ENCODE data around the gene NDC1. TPM values are rescaled to one million over a fixed set of nuclear protein-coding genes. Genes with fewer than 3 reads are reported as not detected.

Gene NDC1
- total RNA-seq, 1 donor from 2014 or later, result 14.8 TPM

- H3K4me1 ChIP-seq (ENCODE audit: insufficient read depth, low read length), result no peaks in the 10 kb centered on the region
- H3K4me2 ChIP-seq (ENCODE audit: low read length), result no peak overlapping the region
- H3K9ac ChIP-seq (ENCODE audit: low read length), result no peak overlapping the region
- no peaks in the 10 kb centered on the region for H3K27me3 ChIP-seq (ENCODE audit: insufficient read depth, low read length)
- H3K9me3 Mint-ChIP-seq (ENCODE audit: unreplicated experiment), result peaks cover 6% of the 10 kb centered on the region
- H3K27ac ChIP-seq (ENCODE audit: low read depth, low read length), result no peak overlapping the region
- H3K4me1 Mint-ChIP-seq (ENCODE audit: low read depth, unreplicated experiment), result no peaks in the 10 kb centered on the region
- H3K79me2 ChIP-seq (ENCODE audit: insufficient read depth, low read length), result no peaks in the 10 kb centered on the region
- no peak for DNase-seq (ENCODE audit: low read depth)
- H3K36me3 ChIP-seq (ENCODE audit: insufficient read depth, low read length), result no peaks in the 10 kb centered on the region
- H3K27me3 Mint-ChIP-seq (ENCODE audit: low read depth, unreplicated experiment), result peaks cover 15% of the 10 kb centered on the region
- no peak for TF ChIP-seq CTCF (IDR thresholded peaks at IDR 0.05; ENCODE audit: insufficient read depth, low read depth, low read length)
- no peak for TF ChIP-seq EZH2 (IDR thresholded peaks at IDR 0.05; ENCODE audit: insufficient read depth, low read length)
- H3K36me3 Mint-ChIP-seq (ENCODE audit: low read depth, unreplicated experiment), result no peaks in the 10 kb centered on the region
- H3K27ac Mint-ChIP-seq (ENCODE audit: unreplicated experiment), result no peak overlapping the region
- no peaks in the 10 kb centered on the region for H3K9me3 ChIP-seq (ENCODE audit: insufficient read depth, low read depth, low read length)
- H2AFZ ChIP-seq (ENCODE audit: low read depth, low read length), result no peak overlapping the region
- H4K20me1 ChIP-seq (ENCODE audit: insufficient read depth, low read length), result no peaks in the 10 kb centered on the region
- FAIRE-seq, result no peak
- H3K4me3 Mint-ChIP-seq (ENCODE audit: unreplicated experiment), result no peak overlapping the region
- H3K4me3 ChIP-seq (ENCODE audit: insufficient read depth, low read depth, low read length), result no peak overlapping the region
These were observed 82.2 kb downstream of the NDC1 start for GRCh38 chr1:53755874-53756273.

- FAIRE-seq (peak; percentile 74), DNase-seq (ENCODE audit: low read depth) (no peak)
- H2AFZ ChIP-seq (ENCODE audit: low read depth, low read length), result no peak overlapping the region
These were observed 83.4 kb downstream of the NDC1 start for GRCh38 chr1:53754484-53755312.

More at GRCh38 chr1:53754484-53755312, 83.4 kb downstream of the NDC1 start:
- Mint-ChIP-seq H3K27ac (ENCODE audit: unreplicated experiment) (no peak overlapping the region), H3K4me1 (ENCODE audit: low read depth, unreplicated experiment) (no peaks in the 10 kb centered on the region), H3K36me3 (ENCODE audit: low read depth, unreplicated experiment) (no peaks in the 10 kb centered on the region), H3K9me3 (ENCODE audit: unreplicated experiment) (peaks cover 3% of the 10 kb centered on the region), H3K4me3 (ENCODE audit: unreplicated experiment) (no peak overlapping the region), H3K27me3 (ENCODE audit: low read depth, unreplicated experiment) (peaks cover 26% of the 10 kb centered on the region)
- H3K9me3 ChIP-seq (ENCODE audit: insufficient read depth, low read depth, low read length), result no peaks in the 10 kb centered on the region
- no peaks in the 10 kb centered on the region for H3K36me3 ChIP-seq (ENCODE audit: insufficient read depth, low read length)
- H3K9ac ChIP-seq (ENCODE audit: low read length), result no peak overlapping the region
- no peaks in the 10 kb centered on the region for H4K20me1 ChIP-seq (ENCODE audit: insufficient read depth, low read length)
- H3K27me3 ChIP-seq (ENCODE audit: insufficient read depth, low read length), result no peaks in the 10 kb centered on the region
- H3K79me2 ChIP-seq (ENCODE audit: insufficient read depth, low read length), result no peaks in the 10 kb centered on the region
- H3K27ac ChIP-seq (ENCODE audit: low read depth, low read length), result no peak overlapping the region
- H3K4me1 ChIP-seq (ENCODE audit: insufficient read depth, low read length), result no peaks in the 10 kb centered on the region
- H3K4me2 ChIP-seq (ENCODE audit: low read length), result no peak overlapping the region
- peak; percentile 84 for TF ChIP-seq CTCF (IDR thresholded peaks at IDR 0.05; ENCODE audit: insufficient read depth, low read depth, low read length)
- TF ChIP-seq EZH2 (IDR thresholded peaks at IDR 0.05; ENCODE audit: insufficient read depth, low read length), result no peak
- no peak overlapping the region for H3K4me3 ChIP-seq (ENCODE audit: insufficient read depth, low read depth, low read length)
